HG02798 (cell line): ENCODE results near the gene BRCC3.
"Not testable (repeated sequence)": the region's sequence is repeated elsewhere in the genome, so short reads cannot be mapped to it uniquely, and the experiment has no call there.

ENCODE experiments used
- ATAC-seq: cut with Tn5 transposase; IDR thresholded peaks from one replicate; pipeline ENCODE4 v1.9.1; 2021; ENCODE audit warnings: mild to moderate bottlenecking; ENCODE audit not compliant: unreplicated experiment, poor library complexity

The BRCC3 gene

GRCh38 chrX:155134255-155134654 lies 62.9 kb downstream of the BRCC3 start:
- ATAC-seq: no peak

- no peak for ATAC-seq
These were observed 72.7 kb downstream of the BRCC3 start for GRCh38 chrX:155143959-155144548.

GRCh38 chrX:155144926-155145325 lies 73.6 kb downstream of the BRCC3 start:
- no peak for ATAC-seq

- not testable (repeated sequence) for ATAC-seq
These were observed 76.3 kb downstream of the BRCC3 start for GRCh38 chrX:155147612-155148011.

- ATAC-seq: not testable (repeated sequence)
These were observed 76.9 kb downstream of the BRCC3 start for GRCh38 chrX:155148166-155148565.

GRCh38 chrX:155148724-155149537 lies 77.6 kb downstream of the BRCC3 start:
- no peak for ATAC-seq

GRCh38 chrX:155169881-155170280 lies 98.6 kb downstream of the BRCC3 start:
- ATAC-seq: no peak
